VCaP (cell line): ENCODE data around the gene AGT.
"Not testable (repeated sequence)": the region's sequence is repeated elsewhere in the genome, so short reads cannot be mapped to it uniquely, and the experiment has no call there.

ENCODE experiments used
- H3K27ac ChIP-seq: fragments of 450-650 bp; 2 replicates; pipeline ENCODE4 v1.5.1; 2017
- CTCF ChIP-seq: fragments of 450-650 bp; conservative IDR thresholded peaks from 2 replicates; pipeline ENCODE4 v1.5.1; 2017; ENCODE audit warnings: mild to moderate bottlenecking, moderate library complexity

The AGT gene

DNA sequence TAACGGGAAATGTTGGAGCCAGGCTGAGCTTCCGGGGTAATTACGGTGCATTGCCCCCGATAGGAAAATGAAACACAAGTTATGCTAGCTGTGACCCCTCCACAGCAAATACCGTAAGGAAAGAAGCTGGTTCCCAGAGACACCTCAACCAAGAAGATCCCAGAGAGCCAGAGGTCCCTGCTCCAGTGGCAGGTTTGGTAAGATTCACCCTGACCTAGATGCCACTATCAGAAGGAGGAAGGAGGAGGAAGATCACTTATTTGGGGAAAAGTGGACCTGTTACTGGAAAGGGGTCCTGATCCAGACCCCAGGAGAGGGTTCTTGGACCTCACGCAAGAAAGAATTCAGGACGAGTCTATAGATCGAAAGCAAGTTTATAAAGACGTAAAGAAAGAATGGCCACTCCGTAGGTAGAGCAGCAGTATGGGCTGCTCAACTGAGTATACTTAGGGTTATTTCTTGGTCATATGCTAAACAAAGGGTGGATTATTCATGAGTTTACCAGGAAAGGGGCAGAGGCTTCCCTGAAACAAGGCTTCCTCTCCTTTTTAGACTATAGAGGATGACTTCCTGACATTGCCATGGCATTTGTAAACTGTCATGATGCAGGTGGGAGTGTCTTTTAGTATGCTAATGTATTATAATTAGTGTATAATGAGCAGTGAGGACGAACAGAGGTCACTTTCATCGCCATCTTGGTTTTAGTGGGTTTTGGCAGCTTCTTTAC lies 25.8 kb upstream of the AGT start:
- no peak for TF ChIP-seq CTCF
- no peak overlapping the region for H3K27ac ChIP-seq

- TF ChIP-seq CTCF, result no peak
- H3K27ac ChIP-seq, result no peak overlapping the region
Observed at GRCh38 chr1:230737622-230738262, 23.8 kb upstream of the AGT start.

- no peak for TF ChIP-seq CTCF
- no peak overlapping the region for H3K27ac ChIP-seq
Observed at GRCh38 chr1:230735447-230735846, 21.5 kb upstream of the AGT start.

DNA sequence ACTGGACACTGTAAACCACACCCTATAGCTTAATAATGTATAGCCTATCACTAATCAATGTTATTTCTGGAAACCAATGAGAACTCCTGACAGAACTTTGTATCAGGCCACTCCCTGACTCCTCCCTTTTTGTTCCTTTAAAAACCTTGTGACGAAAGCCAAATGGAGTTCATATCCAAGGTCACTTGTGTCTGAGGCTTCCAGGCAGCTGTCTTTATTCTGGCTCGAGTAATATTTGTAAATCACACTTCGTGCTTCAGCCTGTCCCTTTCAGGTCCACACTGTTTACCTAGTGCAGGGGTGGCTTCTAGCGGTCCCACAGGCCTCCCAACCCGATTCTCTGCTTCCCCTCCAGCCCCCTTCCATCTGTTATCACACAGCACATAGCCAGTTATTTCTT lies 17.1 kb upstream of the AGT start:
- no peak for TF ChIP-seq CTCF

DNA sequence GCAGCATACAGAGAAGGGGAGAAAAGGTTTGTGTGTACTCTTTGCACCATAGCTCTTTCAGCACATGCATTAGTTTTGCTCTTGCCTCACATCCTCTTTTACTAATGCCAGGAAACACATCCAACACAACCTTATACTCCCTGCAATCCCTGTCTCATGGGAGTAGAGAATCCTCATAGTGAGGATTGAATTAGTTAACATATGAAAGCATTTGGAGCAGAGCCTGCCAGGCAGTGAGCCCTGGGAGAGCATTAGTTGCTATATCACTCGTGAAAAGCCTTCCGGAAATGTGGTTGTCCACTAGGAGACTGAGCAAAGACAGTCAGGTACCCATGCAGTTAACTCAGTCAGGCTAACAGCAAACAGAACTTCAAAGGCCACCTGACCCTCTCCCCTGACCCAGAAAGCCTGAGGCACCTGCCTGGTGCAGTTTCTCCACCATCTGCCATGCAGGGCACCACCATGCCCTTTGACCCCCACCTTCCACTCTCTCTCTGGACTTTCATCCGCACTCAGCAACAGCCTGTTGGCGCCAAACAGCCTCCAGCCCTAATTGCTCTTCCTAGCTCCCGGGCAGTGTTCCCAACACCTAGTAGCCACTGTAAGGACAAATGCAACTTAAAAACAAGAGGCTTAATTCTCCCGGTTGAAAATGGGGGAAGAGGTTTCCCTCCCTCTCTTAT lies 14.9 kb upstream of the AGT start:
- no peak overlapping the region for H3K27ac ChIP-seq
- TF ChIP-seq CTCF, result no peak

More for the DNA sequence above, 17.1 kb upstream of the AGT start:
- peak overlapping the region; percentile 36; the same call in 1 of the 2 replicates for H3K27ac ChIP-seq

- TF ChIP-seq CTCF, result no peak
- H3K27ac ChIP-seq, result peak overlapping the region; percentile 1; the same call in 1 of the 2 replicates
Observed at GRCh38 chr1:230725256-230726012, 11.5 kb upstream of the AGT start.

DNA sequence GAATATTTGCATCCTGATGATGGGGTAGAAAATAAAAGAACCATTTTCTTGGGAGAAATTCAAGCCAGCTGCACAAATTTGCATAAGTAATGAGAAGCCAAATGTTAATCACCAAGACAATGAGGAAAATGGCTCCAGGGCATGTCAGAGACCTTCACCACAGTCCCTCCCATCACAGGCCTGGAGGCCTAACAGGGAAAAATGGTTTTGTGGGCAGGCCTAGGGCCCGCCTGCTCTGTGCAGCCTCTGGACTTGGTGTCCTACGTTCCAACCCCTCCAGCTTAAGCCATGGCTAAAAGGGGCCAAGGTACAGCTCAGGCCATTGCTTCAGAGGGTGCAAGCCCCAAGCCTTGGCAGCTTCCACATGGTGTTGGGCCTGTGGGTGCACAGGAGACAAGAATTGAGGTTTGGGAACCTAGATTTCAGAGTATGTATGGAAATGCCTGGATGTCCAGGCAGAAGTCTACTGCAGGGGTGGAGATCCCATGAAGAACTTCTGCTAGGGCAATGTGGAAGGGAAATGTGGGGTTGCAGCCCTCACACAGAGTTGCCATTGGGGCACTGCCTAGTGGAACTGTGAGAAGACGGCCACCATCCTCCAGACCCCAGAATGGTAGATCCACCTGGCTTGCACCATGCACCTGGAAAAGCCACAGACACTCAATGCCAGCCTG lies 8.1 kb upstream of the AGT start:
- H3K27ac ChIP-seq, result not testable (repeated sequence)
